GM18505 (cell line): ENCODE measurements around the gene CD180.
"Not testable (repeated sequence)": the region's sequence is repeated elsewhere in the genome, so short reads cannot be mapped to it uniquely, and the experiment has no call there.

ENCODE experiments used
- ATAC-seq: cut with Tn5 transposase; IDR thresholded peaks from one replicate; pipeline ENCODE4 v1.9.1; 2021; ENCODE audit not compliant: unreplicated experiment
- POLR2A ChIP-seq: IDR thresholded peaks from 4 replicates; pipeline ENCODE4 v1.6.1; 2011; ENCODE audit warnings: borderline replicate concordance; ENCODE audit not compliant: insufficient read depth, insufficient read length; ENCODE audit errors: extremely low read depth

CD180 gene

GRCh38 chr5:67189079-67189354 is 7.6 kb downstream of the CD180 start:
- ATAC-seq: no peak
- no peak for TF ChIP-seq POLR2A

- no peak for ATAC-seq
These were observed 8.1 kb downstream of the CD180 start for GRCh38 chr5:67188274-67189078.

GRCh38 chr5:67187006-67187715 is 9.4 kb downstream of the CD180 start:
- peak; percentile 75 for ATAC-seq
- TF ChIP-seq POLR2A: no peak

More at GRCh38 chr5:67188274-67189078, 8.1 kb downstream of the CD180 start:
- TF ChIP-seq POLR2A: no peak

- no peak for ATAC-seq
- no peak for TF ChIP-seq POLR2A
These were observed 12.7 kb downstream of the CD180 start for GRCh38 chr5:67183859-67184258.

- no peak for ATAC-seq
- no peak for TF ChIP-seq POLR2A
These were observed 14.3 kb downstream of the CD180 start for GRCh38 chr5:67182301-67182790.

- TF ChIP-seq POLR2A: no peak
- no peak for ATAC-seq
These were observed 14.9 kb downstream of the CD180 start for GRCh38 chr5:67181648-67182221.

GRCh38 chr5:67179697-67180361 is 16.8 kb downstream of the CD180 start:
- no peak for ATAC-seq

GRCh38 chr5:67178966-67179365 is 17.6 kb downstream of the CD180 start:
- no peak for ATAC-seq
- TF ChIP-seq POLR2A: no peak

More at GRCh38 chr5:67179697-67180361, 16.8 kb downstream of the CD180 start:
- TF ChIP-seq POLR2A: no peak

GRCh38 chr5:67178085-67178484 is 18.5 kb downstream of the CD180 start:
- TF ChIP-seq POLR2A: no peak
- ATAC-seq: no peak

- no peak for TF ChIP-seq POLR2A
- ATAC-seq: no peak
These were observed 19.7 kb downstream of the CD180 start for GRCh38 chr5:67176936-67177335.

- TF ChIP-seq POLR2A: no peak
- ATAC-seq: no peak
These were observed 22.6 kb downstream of the CD180 start for GRCh38 chr5:67173959-67174358.

- not testable (repeated sequence) for ATAC-seq
These were observed 23.2 kb downstream of the CD180 start for GRCh38 chr5:67173351-67173750.

- no peak for TF ChIP-seq POLR2A
- no peak for ATAC-seq
These were observed 25.8 kb downstream of the CD180 start for GRCh38 chr5:67170767-67171166.
